Endothelial cell of umbilical vein (primary cell): ENCODE results near the gene RPP21.

ENCODE experiments used
- EZH2 ChIP-seq: IDR thresholded peaks from 2 replicates; pipeline ENCODE4 v1.6.1; 2012; ENCODE audit warnings: borderline replicate concordance, low read depth, mild to moderate bottlenecking, moderate library complexity, low read length, inconsistent platforms; ENCODE audit not compliant: severe bottlenecking
- FOS ChIP-seq: IDR thresholded peaks from 2 replicates; pipeline ENCODE4 v1.6.1; 2011; ENCODE audit warnings: mild to moderate bottlenecking, low read length, moderate library complexity, borderline replicate concordance; ENCODE audit not compliant: insufficient read depth
- GATA2 ChIP-seq: IDR thresholded peaks from 2 replicates; pipeline ENCODE4 v1.7.0; 2011; ENCODE audit warnings: low read depth, mild to moderate bottlenecking, moderate library complexity, mixed read lengths, low read length; ENCODE audit not compliant: insufficient read length, insufficient read depth
- JUN ChIP-seq: IDR thresholded peaks from 2 replicates; pipeline ENCODE4 v1.6.1; 2011; ENCODE audit warnings: borderline replicate concordance, low read depth; ENCODE audit not compliant: insufficient read length, insufficient read depth
- MYC ChIP-seq: IDR thresholded peaks from one replicate; pipeline ENCODE4 v1.6.1; 2011; ENCODE audit warnings: mild to moderate bottlenecking, low read depth, low read length
- POLR2A ChIP-seq: IDR thresholded peaks from 2 replicates; pipeline ENCODE4 v1.6.1; 2012; ENCODE audit warnings: low read depth, mild to moderate bottlenecking, control low read depth, low read length
- POLR2AphosphoS5 ChIP-seq: IDR thresholded peaks from 2 replicates; pipeline ENCODE4 v1.6.1; 2012; ENCODE audit warnings: low read depth, mild to moderate bottlenecking, control low read depth, low read length, moderate library complexity; ENCODE audit not compliant: insufficient read depth
- TF ChIP-seq, protein P1 (sequence below), 2 donors: IDR thresholded peaks; 1 replicate in 1 of 2; 2 replicates in 1 of 2; pipeline ENCODE4 v1.5.1; 2011; ENCODE audit warnings: low read length in 2 of 2, mild to moderate bottlenecking in 2 of 2, moderate library complexity in 2 of 2, control low read depth in 1 of 2, inconsistent platforms in 1 of 2, low read depth in 1 of 2; ENCODE audit not compliant: insufficient read depth in 1 of 2; ENCODE audit errors: extremely low read depth in 1 of 2
- TF ChIP-seq, protein P2 (sequence below): IDR thresholded peaks from 2 replicates; pipeline ENCODE4 v1.6.1; 2011; ENCODE audit not compliant: insufficient read depth, insufficient read length

DNA sequence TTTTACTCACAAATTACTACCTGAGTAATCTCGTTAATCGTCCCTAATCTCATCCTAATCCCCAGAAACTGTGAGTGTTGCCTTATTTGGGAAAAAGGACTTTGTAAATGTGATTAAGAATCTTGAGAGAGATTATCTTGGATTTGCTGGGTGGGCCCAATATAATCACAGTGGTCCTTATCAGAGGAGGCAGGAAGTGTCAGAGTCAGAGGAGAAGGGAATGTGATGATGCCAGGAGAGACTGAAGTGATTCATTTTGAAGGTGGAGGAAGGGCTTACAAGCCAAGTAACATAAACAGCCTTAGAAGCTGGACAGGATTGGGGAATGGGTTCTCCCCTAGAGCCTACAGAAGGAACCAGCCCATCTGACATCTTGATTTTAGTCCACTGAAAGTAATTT is 16.7 kb downstream of the RPP21 start:
- no peak for TF ChIP-seq EZH2
- TF ChIP-seq, protein P1, sequence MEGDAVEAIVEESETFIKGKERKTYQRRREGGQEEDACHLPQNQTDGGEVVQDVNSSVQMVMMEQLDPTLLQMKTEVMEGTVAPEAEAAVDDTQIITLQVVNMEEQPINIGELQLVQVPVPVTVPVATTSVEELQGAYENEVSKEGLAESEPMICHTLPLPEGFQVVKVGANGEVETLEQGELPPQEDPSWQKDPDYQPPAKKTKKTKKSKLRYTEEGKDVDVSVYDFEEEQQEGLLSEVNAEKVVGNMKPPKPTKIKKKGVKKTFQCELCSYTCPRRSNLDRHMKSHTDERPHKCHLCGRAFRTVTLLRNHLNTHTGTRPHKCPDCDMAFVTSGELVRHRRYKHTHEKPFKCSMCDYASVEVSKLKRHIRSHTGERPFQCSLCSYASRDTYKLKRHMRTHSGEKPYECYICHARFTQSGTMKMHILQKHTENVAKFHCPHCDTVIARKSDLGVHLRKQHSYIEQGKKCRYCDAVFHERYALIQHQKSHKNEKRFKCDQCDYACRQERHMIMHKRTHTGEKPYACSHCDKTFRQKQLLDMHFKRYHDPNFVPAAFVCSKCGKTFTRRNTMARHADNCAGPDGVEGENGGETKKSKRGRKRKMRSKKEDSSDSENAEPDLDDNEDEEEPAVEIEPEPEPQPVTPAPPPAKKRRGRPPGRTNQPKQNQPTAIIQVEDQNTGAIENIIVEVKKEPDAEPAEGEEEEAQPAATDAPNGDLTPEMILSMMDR (IDR thresholded peaks at IDR 0.05; ENCODE audit: extremely low read depth in 1 of 2, insufficient read depth in 1 of 2, low read depth in 1 of 2, low read length in 2 of 2) = no peak
- TF ChIP-seq POLR2A = no peak
- TF ChIP-seq, protein P2, sequence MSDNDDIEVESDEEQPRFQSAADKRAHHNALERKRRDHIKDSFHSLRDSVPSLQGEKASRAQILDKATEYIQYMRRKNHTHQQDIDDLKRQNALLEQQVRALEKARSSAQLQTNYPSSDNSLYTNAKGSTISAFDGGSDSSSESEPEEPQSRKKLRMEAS = no peak
- TF ChIP-seq MYC = no peak
- TF ChIP-seq POLR2AphosphoS5 = no peak
- TF ChIP-seq GATA2 = no peak
- TF ChIP-seq FOS = peak; percentile 12
- no peak for TF ChIP-seq JUN
